Hepatocyte (in vitro differentiated cells): ENCODE data around the gene ZBTB21.

Experiments
- CTCF ChIP-seq: fragments of 200-600 bp; sonication (generic); IDR thresholded peaks from 2 replicates; pipeline ENCODE4 v1.5.1; 2016; ENCODE audit warnings: antibody characterized with exemption, mild to moderate bottlenecking; ENCODE audit not compliant: poor library complexity
- EZH2 ChIP-seq: fragments of 200-600 bp; sonication (generic); IDR thresholded peaks from 2 replicates; pipeline ENCODE4 v1.6.1; 2016; ENCODE audit warnings: antibody characterized with exemption, mild to moderate bottlenecking, borderline replicate concordance

- no peak for TF ChIP-seq EZH2
- TF ChIP-seq CTCF: no peak
Observed at GRCh38 chr21:41970751-41971653, 39.2 kb downstream of the ZBTB21 start.
